ENCODE measurements around the gene SLC25A19.

Gene SLC25A19

GRCh38 chr17:75325348-75325747, 36.1 kb upstream of the SLC25A19 start:
- no peak for TF ChIP-seq SIN3A (IDR thresholded peaks at IDR 0.05; ENCODE audit: borderline replicate concordance, insufficient read depth, low read length)
- no peak for TF ChIP-seq POLR2AphosphoS5 (IDR thresholded peaks at IDR 0.05; ENCODE audit: low read depth, low read length)

GRCh38 chr17:75321506-75321905, 32.3 kb upstream of the SLC25A19 start:
- TF ChIP-seq POLR2AphosphoS5 (IDR thresholded peaks at IDR 0.05; ENCODE audit: low read depth, low read length) (no peak), SIN3A (IDR thresholded peaks at IDR 0.05; ENCODE audit: borderline replicate concordance, insufficient read depth, low read length) (no peak), TAF1 (IDR thresholded peaks at IDR 0.05; ENCODE audit: borderline replicate concordance, insufficient read depth, low read length) (no peak), REST (IDR thresholded peaks at IDR 0.05; ENCODE audit: insufficient read depth in 1 of 2, low read depth in 2 of 2, low read length in 2 of 2) (no peak), FOXP2 (optimal IDR thresholded peaks at IDR 0.05; ENCODE audit: borderline replicate concordance, extremely low read depth, extremely low read length, insufficient read depth) (no peak)

DNA sequence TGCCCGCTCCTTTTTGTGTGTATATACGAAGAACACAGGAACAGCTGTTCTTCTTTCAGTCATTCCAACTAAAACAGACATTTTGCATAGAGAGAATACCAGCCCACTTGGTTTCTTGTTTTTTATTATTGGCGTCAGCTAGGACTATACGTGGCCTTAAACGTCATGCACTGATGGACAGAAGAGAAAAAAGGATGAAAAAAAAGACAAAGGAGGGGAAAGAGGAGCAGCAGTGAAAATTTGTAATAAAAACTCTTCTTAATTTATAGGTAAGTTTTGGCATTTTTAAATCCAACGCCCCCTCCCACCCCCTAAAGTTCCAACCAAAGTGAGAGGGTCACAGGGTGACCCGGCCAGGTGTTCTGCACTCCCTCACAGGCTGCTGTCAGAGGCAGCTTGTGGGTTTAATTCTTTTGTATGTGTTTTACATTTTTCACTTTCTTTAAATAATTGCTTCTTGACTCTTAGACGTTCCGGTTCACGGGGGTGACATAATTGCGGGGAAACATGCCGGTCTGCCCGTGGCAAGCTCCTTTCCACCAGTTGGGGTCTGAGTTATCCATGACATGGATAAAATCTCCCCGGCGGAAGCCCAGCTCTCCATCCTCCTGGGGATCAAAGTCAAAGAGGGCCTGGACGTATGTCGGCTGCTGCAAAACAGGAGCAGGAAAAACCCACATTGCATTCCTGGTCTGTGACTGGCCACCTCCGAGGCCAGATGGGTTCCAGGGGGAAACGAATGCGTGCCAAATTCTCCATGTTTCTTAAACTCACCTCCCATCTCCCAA, 30.9 kb upstream of the SLC25A19 start:
- TF ChIP-seq FOXP2 (optimal IDR thresholded peaks at IDR 0.05; ENCODE audit: borderline replicate concordance, extremely low read depth, extremely low read length, insufficient read depth) (no peak), POLR2AphosphoS5 (IDR thresholded peaks at IDR 0.05; ENCODE audit: low read depth, low read length) (no peak), SIN3A (IDR thresholded peaks at IDR 0.05; ENCODE audit: borderline replicate concordance, insufficient read depth, low read length) (no peak), TAF1 (IDR thresholded peaks at IDR 0.05; ENCODE audit: borderline replicate concordance, insufficient read depth, low read length) (no peak), REST (IDR thresholded peaks at IDR 0.05; ENCODE audit: insufficient read depth in 1 of 2, low read depth in 2 of 2, low read length in 2 of 2) (no peak)

- TF ChIP-seq TAF1 (IDR thresholded peaks at IDR 0.05; ENCODE audit: borderline replicate concordance, insufficient read depth, low read length) (no peak), SIN3A (IDR thresholded peaks at IDR 0.05; ENCODE audit: borderline replicate concordance, insufficient read depth, low read length) (no peak), REST (IDR thresholded peaks at IDR 0.05; ENCODE audit: insufficient read depth in 1 of 2, low read depth in 2 of 2, low read length in 2 of 2) (no peak), FOXP2 (optimal IDR thresholded peaks at IDR 0.05; ENCODE audit: borderline replicate concordance, extremely low read depth, extremely low read length, insufficient read depth) (no peak), POLR2AphosphoS5 (IDR thresholded peaks at IDR 0.05; ENCODE audit: low read depth, low read length) (no peak)
Measured at GRCh38 chr17:75318615-75319222, 29.5 kb upstream of the SLC25A19 start.

DNA sequence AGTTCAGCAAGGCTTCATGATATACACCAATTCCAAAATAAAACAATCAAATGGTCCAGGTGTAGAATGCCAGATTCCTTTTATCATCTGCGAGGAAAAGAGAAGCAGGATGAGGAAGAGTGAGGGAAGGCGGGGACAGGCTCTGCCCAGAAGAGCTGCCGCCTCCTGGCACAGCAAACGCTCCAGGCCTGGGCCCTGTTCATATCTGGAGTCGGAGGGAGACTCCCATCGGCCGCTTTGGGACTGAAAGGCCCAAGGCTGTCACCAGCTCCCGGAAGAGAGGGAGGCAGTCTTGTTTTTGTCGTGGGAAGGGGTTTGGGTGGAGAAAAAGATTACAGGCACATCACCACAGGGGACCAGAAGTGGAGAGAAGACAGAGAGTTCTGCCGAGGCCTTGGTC, 29.0 kb upstream of the SLC25A19 start:
- no peak for TF ChIP-seq FOXP2 (optimal IDR thresholded peaks at IDR 0.05; ENCODE audit: borderline replicate concordance, extremely low read depth, extremely low read length, insufficient read depth)
- no peak for TF ChIP-seq TAF1 (IDR thresholded peaks at IDR 0.05; ENCODE audit: borderline replicate concordance, insufficient read depth, low read length)
- no peak for TF ChIP-seq POLR2AphosphoS5 (IDR thresholded peaks at IDR 0.05; ENCODE audit: low read depth, low read length)
- no peak for TF ChIP-seq REST (IDR thresholded peaks at IDR 0.05; ENCODE audit: insufficient read depth in 1 of 2, low read depth in 2 of 2, low read length in 2 of 2)
- no peak for TF ChIP-seq SIN3A (IDR thresholded peaks at IDR 0.05; ENCODE audit: borderline replicate concordance, insufficient read depth, low read length)

Measured in PFSK-1 (cell line).